SHP77 treated with DMSO at 0.1 percent for 48 hours (cell line): ENCODE results near the gene ULK1.
A peak's percentile ranks its signal among the peaks of the same experiment; 100 is the strongest.

ENCODE experiments used
- DNase-seq: peaks from one replicate; lab custom pipeline; 2025; lab: John Stamatoyannopoulos, UW

ULK1 gene

DNA sequence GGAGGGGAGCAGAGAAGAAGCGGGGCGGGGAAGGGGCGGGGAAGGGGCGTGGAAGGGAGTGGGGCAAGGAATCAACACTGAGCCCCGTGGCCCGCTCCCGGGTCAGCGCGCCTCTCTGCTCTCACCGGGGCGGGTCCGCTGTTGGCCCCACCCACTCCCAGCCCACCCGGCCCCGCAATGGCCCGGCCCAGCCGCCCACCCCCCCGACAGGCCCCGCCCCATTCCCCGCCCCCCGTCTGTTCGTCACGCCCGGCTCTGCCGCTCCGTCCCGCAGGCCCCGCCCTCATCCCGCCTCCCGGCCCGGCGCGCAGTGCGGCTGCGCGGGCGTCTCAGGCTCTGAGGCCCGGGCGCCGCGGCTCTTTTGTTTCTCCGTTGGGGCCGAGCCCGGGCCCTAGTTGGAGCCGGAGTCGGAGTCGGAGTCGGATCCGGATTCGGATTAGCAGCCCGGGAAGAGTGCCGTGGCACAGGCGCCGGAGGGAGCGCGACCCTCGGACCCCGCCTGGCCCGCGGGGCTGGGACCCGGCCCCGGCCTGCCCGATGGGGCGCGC lies at the start of gene ULK1:
TSS of gene ULK1 (plus strand) at position 310 of the 548 bp plus-strand sequence. CDS start 380 bp downstream, outside the sequence.
- peak; percentile 72 for DNase-seq

DNA sequence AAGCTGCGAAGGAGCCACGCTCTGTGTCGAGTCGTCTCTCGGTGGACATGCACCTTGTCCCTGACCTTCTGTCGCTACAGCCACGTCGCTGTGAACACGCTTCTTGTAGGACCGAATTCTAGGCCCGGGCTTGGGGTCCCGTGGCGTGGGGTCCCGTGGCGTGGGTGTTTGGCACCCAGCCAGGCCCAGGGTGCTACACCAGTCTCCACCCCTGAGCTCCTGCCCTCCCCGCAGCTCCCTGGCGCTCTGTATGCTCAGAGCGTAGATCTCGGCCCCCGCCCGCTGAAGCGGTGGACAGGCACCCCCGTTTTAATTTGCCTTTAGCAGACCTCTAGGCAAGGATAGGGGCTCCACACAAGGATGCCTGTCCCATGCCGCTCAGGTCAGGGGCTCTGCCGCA lies 49.8 kb upstream of the ULK1 start:
- DNase-seq = no peak

DNA sequence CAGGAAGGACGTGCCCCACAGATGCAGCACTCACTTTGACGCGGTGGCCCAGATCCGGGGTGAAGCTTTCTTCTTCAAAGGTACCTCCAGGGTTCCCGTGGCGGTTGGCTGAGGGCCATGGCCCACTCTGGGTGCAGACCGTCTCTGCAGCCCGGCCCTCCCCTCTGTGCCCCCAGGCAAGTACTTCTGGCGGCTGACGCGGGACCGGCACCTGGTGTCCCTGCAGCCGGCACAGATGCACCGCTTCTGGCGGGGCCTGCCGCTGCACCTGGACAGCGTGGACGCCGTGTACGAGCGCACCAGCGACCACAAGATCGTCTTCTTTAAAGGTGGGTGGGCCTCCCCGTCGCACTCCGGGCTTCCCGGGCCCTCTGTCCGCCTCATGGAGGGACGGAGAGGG lies 49.3 kb upstream of the ULK1 start:
- peak; percentile 3 for DNase-seq

DNA sequence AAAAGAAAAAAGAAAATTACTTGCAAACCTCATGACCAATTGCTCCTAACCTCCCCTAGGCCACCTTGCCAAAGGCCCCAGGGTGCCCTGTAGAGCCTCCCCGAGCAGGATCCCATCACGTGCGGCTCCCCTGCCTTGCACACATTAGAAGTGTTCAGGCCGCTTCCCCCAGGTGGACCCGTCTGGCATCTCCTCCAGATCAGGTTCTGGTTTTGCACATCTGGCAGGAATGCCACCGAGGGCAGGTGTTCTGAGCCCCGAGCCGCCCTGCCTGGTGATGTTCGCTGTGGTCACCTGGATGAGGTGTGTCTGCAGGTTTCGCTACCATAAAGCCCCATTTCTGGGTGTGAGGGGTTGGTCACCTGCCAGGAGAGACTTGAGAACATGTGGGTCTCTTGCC lies 47.0 kb upstream of the ULK1 start:
- no peak for DNase-seq

DNA sequence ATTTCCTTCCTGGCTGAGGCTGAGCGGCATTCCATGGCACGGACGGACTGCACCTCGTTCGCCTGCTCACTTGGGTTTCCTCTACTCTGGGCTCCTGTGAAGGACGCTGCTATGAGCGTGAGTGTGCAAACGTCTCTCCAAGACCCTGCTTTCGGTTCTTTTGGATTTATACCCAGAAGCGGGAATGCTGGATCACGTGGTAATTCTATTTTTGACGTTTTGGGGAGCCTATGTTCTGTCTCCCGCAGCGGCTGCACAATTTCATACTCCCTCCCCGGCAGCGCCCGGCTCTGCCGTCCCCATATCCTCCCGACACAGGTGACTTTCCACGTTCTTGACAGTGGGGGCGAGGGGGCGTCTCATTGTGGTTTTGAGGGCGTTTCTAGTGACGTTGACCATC lies 45.7 kb upstream of the ULK1 start:
- no peak for DNase-seq

DNA sequence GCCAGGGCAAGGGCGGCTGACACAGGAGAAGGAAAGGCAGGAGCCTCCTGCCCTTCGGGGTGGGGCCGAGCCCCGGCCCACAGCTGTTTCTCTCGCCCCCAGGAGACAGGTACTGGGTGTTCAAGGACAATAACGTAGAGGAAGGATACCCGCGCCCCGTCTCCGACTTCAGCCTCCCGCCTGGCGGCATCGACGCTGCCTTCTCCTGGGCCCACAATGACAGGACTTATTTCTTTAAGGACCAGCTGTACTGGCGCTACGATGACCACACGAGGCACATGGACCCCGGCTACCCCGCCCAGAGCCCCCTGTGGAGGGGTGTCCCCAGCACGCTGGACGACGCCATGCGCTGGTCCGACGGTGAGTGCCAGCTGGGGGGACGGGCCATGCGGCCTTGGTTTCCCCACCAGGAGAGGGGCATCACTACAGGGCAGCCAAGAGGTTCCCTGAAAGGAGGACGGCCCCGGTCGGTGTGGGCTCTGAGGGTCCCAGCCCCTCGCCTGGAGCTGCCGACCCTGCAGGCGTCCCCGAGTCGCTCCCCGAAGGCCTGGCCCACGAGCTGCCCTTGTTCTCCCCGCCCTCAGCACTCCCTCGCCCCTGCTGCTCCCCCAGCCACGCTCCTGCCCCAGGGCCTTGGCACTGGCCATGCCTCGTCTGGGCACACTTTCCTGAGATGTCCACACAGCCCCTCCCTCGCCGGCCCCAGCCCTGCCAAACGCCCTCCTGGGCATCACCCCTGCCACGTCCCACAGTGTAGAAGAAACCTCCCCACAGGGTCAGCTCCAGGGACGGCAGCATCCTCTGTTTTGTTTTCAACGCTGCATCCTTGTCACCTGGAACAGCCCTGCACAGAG lies 44.5 kb upstream of the ULK1 start:
- no peak for DNase-seq

DNA sequence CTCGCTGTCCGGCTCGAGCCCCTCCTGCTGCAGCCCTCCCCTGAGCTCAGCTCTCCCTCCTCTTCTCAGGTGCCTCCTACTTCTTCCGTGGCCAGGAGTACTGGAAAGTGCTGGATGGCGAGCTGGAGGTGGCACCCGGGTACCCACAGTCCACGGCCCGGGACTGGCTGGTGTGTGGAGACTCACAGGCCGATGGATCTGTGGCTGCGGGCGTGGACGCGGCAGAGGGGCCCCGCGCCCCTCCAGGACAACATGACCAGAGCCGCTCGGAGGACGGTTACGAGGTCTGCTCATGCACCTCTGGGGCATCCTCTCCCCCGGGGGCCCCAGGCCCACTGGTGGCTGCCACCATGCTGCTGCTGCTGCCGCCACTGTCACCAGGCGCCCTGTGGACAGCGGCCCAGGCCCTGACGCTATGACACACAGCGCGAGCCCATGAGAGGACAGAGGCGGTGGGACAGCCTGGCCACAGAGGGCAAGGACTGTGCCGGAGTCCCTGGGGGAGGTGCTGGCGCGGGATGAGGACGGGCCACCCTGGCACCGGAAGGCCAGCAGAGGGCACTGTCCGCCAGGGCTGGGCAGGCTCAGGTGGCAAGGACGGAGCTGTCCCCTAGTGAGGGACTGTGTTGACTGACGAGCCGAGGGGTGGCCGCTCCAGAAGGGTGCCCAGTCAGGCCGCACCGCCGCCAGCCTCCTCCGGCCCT lies 43.4 kb upstream of the ULK1 start:
- DNase-seq = no peak

DNA sequence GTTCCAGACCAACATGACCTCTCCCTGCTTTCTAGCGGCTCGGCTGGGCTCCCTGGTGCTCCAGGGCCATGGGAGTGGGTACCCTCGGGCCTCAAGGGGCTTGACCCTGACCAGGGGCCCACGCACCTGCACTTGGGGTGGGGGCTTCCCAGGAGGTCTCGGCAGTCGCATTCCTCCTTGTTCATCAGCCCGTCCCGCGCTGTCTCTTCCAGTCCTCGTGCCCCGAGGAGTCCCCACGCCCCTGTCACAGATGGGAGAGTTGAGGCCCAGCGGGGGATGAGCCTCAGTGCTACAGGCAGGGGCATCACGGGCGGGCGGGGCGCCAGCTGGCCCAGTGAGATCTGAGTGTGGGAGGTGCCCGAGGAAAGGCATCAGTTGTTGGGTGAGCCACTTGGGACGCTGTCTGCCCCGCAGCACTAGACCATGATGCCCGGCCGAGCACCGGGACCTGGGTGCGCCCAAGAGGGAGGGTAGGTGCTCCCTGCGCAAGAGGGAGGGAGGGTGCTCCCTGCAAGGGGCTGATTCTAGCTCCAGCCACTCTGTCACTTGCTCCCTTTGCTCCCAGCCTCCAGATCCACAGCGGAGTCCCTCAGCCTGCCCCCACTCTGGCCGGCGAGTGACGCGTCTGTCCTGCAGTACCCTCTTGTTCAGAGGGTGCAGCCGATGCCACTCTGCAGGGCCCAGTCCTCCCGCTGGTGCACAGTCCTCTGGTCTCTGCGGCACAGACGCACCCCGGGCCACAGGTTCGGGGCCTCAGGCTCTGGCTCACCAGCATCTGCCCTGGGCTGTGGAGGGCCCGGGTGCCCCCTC lies 42.5 kb upstream of the ULK1 start:
- DNase-seq = no peak

DNA sequence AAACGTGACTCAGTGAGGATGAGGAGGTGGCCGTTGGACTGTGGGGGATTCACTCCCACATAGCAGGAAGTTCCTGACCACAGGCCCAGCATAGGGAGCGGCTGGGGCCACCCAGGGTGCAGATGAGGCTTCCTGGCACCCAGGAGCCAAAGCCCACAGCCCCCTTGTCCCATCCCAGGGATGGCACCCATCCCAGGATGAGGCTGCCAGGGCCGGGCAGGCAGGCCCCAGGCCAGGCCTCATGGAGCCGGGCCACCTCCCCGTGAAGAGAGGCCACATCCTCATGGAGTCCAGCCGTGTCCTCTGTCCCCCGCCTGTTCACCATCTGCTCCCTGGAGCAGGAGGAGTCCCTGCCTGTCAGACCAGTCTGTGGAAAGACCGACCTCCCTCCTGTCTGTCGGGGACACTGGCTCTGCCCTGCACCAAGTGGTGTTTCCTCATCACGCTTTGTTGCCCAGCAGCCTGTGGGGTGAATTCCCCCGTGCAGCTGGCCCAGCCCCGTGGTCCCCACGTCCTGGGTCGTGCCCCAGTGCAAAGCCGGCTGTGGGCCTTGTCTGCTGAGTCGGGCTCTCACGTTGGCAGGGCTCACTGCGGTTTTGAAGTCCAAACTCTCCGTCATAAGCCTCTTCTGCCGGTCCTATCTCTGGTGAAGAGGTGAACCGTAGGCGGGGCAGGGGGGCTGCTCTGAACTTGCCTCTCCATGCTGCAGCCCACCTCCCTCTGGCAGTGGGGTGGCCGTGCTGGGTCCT lies 41.7 kb upstream of the ULK1 start:
- no peak for DNase-seq

DNA sequence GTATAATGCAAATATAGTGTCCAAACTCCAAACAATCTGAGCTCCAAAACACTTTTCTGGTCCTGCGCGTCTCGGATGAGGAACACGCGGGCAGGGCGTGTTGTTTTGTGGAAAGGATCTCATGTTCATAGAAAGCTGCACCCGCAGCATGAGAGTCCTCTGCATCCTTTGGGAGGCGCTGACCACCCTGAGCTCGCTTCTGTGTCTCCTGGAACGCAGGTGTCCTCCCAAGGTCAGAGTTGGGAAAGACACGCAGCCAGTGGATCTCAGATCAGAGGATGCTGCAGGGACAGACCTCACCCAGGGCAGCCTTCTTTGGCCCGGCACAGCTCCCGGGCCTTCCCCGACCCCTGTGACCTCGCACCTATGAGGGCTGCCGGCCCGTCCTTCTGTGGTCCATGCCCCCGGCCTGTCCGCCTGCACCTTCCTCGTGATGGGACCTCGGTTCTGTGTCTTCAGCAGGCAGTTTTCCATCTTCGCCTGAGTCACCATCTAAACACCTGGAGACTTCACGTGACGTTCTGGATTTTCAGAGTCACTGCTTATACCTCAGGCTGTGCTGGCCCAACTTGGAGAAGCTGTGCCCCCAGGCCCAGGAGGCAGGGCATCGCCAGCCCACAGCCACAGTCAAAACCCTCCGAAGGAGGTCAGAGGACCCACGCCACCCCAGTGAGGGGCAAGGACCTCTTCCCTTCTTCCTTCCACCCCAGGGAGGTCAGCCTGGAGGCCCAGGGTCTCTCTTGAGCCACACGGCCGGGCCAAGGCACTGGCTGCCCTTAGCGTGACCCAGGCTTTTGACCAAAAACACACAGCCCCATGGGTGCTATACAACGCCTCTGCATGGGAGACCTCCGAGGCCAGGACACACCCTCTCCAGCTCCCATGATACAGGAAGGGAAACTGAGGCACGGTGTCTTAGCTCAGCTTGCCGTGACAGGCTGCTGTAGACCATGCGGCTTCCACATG lies 40.3 kb upstream of the ULK1 start:
- no peak for DNase-seq

DNA sequence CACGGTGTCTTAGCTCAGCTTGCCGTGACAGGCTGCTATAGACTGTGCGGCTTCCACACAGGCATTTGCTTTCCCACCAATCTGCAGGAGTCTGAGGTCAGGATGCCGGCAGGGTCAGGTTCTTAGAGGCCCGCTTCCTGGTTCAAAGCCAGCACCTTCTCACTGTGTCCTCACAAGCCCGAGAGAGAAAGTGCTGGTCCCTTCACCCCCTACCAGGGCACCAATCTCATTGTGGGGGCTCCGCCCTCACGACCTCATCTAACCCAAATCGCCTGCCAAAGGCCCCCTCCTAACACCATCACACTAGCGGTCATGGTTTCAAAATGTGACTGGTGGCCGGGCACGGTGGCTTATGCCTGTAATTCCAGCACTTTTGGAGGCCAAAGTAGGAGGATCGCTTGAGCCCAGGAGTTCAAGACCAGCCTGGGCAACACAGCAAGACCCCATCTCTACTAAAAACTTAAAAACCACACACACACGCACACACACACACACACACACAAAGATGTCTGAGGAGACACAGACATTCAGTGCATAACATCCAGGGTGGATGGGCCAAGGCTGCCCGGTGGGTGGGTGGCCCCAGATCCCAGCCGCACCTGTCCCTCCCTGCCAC lies 39.5 kb upstream of the ULK1 start:
- no peak for DNase-seq

DNA sequence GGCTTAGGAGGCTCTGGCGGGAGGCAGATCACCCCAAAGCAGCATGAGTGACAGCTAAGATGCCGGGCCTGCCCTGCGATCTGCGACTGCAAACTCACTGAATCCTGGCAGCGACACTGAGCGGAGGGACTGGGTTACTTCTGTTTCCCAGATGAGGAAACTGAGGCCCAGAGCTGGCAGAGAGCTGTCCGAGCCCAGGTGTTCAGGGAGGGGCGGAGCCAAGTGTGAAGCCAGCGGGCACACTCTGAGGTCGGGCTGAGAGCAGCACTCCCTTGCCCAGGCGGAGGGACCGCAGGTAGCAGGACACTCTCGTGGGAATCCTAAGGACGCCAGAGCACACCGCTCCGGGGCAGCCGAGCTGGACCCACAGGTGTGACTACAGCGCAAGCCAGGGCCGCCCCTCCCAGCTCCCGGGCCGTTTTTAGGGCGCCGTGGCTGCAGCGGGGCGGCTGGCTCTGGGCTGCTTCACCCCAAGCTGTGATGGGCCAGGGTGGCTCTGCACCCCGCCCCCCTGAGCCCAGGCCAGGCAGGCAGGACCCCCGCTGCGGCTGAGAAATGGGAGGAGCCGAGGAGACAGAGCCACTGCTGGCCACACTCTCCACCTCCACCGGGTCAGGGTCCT lies 38.8 kb upstream of the ULK1 start:
- no peak for DNase-seq

DNA sequence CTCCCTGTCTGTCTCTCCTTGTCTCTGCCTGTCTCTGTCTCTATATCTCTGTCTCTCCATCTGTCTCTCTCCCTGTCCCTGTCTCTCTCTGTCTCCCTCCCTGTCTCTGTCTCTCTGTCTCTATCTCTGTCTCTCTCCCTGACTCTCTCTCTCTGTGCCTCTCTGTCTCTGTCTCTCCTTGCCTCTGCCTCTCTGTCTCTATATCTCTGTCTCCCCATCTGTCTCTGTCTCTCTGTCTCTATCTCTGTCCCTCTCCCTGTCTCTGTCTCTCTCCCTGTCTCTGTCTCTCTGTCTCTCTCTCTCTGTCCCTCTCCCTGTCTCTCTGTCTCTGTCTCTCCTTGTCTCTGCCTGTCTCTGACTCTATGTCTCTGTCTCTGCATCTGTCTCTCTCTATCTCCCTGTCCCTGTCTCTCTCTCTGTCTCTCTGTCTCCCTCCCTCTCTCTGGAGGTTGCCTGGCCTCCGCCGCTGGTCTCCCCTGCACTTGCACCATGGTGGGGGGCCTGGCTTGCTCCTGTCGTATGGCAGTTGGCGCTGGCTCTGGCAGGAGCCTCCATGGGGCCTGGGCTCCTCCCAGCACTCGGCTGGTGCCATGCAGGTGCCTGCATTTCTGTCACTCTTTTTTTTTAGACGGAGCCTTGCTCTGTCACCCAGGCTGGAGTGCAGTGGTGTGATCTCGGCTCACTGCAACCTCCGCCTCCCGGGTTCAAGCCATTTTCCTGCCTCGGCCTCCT lies 37.9 kb upstream of the ULK1 start:
- no peak for DNase-seq

DNA sequence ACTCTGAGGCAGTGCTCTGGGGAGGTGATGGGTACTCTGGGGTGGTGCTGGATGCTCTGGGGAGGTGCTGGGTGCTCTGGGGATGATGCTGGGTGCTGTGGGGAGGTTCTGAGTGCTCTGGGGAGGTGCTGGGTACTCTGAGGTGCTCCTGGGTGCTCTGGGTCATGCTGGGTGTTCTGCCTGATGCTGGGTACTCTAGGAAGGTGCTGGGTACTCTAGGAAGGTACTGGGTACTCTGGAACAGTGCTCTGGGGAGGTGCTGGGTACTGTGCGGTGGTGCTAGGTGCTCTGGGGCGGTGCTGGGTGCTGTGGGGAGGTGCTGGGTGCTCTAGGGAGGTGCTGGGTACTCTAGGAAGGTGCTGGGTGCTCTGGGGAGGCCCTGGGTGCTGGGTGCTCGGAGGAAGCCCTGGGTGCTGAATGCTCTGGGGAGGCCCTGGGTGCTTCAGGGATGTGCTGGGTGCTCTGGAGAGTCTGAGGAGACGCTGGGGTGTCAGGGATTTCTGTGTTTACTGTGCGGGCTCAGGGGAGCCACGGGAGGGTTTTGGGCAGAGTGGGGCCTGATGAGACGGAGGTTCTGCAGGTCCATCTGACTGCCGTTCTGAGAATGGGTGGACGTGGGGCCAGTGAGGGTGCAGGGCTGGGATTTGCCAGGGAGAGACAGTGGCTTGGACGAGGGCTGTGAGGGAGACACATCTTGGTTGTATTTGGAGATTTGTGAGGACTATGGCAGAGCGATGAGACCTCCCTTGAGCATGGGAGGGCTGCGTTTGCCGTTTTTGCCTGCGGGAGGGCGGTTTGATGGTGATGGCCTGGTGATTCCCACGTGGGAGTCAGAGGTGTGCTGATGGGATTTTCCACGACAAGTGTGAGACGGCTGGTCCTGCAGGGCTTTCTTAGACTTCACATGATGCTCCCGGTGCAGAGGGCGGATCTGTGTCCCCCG lies 36.2 kb upstream of the ULK1 start:
- no peak for DNase-seq

DNA sequence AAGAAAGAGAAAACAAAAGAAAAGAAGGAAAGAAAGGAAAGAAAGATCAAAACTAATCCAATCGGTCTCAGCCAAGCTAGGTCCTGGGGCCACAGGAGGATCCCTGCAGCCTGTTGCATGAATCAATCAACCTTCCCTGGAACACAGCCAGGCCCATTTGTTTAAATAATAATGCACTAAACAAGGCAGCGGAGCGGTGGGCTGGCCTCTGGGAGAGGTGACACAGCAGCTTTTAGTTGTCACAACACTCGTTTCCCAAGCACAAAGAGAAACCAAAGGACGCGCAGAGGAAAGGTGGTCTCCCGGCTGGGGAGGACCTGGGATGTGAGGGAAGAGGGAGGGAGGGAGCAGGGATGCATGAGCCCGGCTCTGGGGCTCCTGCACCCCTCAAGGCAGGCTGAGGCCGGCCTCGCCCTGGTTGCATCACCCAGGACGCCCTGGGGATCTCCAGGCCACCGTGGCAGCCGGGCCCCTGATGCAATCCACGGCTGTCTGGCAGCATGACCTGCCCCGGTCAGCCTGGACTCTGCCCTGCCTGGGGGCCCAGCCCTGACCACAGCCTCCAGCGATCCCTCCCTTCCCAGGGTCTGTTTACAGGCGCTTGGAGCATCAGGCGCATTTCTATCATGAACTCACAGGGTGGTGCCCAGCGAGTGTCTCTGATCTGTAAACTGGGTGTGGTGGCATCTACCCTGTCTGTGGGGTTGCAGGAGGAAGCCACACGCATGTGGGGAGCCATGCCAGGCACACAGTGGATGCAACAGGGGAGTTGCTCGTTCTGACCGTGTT lies 33.8 kb upstream of the ULK1 start:
- DNase-seq = peak; percentile 57

DNA sequence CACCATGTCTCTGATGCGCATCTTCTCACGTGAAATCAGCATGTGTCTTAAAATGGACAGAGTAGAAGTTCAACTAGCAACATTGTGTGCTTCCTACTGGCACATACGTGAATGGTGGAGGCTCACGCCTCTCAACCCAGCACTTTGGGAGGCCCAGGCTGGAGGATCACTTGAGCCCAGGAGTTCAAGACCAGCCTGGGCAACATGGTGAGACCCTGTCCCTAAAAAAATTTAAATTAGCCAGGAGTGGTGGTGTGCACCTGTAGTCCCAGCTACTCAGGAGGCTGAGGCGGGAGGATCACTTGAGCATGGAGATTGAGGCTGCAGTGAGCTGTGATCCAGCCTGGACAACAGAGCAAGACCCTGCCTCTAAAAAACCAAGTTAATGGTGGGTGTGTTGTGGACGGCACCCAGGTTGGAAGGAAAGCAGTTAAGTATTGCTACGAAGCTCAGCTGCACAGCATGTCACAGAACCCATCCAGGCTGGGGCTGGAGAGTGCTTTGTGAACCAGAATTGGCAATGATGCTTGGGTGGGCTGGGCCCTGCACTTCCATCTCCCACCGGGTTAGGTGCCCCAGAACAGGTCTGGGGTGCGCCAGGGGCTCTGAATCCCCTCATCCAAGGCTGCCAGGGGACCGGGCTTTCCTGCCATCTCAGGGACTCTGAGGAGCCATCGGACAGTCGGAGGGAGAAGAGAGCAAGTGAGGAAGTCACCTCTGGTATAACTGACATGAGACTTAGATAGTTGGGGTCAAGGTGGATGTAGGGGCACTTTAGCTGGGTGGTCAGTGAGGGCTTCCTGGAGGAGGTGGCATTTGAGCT lies 33.0 kb upstream of the ULK1 start:
- no peak for DNase-seq
